HG02571 (cell line): ENCODE measurements around the gene DRD3.

Source experiments
- ATAC-seq: cut with Tn5 transposase; IDR thresholded peaks from one replicate; pipeline ENCODE4 v1.9.1; 2021; ENCODE audit warnings: mild to moderate bottlenecking, moderate library complexity; ENCODE audit not compliant: unreplicated experiment

DRD3 gene

DNA sequence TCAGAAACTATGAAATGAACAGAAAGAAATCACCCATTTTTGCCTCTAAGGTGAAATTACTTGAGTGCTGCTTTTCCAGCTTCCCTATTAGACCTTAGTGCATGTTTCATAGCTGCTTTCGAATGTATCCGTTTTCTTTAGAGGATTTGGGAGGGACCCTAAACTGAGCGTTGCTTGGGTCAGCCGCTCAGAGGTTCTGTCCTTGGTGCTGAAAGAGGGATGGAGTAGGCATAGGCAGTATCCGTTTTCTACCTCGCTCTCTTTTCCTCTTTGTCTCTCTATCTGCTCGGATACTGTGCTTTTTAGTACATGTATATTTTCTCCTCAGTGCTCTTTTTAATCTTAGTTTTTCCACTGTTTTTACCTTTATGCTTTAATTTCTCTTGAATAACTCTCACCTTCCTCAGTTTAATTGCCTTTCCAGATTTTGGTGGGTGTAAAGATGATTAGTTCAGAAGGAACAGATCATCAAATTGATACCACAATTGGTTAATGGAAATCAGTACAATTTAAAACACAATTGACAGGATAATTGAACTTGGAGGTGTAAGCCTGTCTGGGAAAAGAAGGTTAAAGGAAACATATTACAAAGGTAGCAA is at the start of gene DRD3:
DRD3 (minus strand) TSS at position 283 of the 599 bp plus-strand sequence. CDS start 7,060 bp downstream, outside the sequence.
- no peak for ATAC-seq

DNA sequence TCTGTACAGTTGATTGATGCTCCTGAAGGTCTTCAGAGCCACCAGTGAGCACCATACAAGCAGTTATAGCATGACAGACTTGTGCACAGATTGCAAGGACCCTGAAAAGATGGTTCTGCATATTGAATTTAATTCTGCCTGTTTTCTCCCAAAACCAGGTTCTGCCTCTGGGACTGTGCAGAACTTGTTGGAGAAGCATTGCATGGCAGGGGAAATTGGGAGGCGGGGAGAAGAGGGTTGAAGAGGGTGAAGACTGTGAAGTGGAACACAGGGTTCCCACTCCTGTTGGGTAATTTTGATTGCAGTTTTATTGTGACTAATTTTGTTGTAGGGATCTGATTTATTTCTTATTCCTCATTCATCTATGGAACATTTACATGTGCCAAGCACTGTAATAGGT is 48.2 kb upstream of the DRD3 start:
- ATAC-seq: no peak

DNA sequence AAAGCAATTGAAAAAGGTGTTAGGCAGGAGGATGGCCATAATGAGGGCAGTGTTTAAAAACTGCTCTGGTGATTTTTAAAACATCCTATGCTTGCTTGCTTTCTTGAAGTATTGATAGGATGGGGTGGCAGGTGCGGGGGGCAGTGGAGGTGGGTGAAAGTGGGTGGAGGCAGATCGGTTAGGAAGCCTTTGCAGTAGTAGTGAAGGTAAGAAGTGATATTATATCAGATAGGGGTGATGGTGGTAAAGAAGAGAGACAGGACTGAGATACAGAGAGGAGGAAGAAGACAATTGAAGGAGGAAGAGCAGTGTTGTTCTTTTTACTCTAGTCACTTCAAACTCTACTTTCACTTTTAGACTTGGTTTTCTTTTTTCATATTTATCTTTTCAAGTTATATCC is 47.5 kb upstream of the DRD3 start:
- no peak for ATAC-seq

DNA sequence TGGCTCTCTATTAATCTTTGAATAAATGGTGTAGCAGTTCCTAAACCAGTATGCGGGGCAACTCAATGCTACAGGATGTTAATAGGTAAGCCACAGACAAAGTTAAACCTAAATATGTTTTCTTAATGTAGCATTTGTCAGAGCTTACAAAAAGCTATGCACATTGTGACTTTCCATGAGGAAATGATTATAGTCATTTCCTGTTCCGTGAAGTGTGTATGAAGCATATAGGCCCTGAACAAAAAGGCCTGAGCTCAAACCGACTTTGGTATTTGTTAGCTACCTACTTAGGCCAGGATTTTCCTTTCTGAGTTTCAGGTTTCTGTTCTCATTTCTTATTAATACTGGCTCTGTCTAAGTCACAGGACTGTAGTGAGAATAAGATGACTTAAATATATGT is 44.3 kb upstream of the DRD3 start:
- peak; percentile 50 for ATAC-seq

DNA sequence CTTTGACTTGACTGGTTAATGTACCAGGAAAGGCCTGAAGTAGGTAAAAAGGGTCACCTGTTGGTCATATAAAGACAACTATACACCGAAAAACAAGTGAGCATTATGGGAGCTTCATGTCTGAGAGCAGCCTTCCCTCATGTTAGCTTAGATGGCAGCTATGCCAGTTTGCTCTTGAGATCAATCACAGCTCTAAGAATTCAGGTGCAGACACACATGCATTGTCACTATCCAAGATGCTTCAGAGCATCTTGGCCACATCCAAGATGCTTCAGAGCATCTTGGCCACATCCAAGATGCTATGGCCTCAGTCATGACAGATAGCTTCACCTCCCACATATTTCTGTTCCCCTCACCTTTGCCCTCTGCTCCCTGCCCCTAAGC is 43.0 kb upstream of the DRD3 start:
- no peak for ATAC-seq

DNA sequence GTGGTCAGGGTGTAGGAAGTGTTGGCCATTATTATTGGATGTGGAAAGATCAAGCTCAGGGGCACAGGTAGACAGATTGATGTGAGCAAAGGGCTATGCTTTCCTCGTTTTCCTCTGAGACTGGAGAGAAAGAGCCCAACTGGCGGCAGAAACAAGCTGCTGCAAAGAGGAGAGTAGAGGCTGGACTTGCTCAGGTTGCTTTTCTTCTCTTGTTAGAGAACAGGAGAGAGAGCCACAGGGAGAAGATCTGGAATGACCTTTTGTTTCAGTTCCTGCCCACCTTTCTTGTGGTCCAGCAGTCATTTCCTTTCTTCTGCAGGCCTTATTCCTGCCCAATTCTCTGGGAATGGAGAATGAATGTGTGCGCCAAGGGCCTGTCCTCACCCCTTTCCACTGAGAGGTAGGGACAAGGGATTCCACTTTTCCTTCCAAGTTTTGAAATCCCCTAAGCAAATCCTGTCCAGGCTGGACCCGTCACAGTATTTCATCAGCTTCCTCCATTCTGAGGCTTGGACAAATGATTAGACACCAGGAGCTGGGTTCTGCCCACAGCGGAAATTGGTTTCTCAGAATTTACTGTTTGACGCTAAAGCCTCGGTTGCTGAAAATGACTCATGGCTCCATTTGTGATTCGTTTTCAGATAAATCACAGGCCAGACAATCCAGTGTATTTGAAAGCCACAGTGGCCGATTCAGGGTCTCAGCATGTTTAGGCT is 42.5 kb upstream of the DRD3 start:
- no peak for ATAC-seq

DNA sequence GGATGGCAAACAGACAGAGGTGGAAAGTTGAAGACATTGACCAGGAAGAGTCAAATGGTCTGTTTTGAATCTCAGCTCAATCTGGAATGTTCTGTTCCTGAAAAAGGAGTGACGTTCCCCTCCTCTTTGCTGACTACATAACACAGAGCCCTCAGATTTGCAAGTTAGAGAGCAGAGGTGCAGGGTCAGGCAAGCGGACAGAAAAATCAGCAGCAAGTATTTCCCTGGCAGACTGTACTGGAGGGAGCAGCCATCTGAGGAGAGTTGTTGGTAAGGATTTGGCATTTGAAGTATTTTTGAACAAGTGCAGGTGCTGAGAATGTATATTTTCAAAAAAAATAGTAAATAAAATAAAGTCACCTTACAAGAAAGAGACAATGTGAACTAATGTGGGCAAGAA is 40.9 kb upstream of the DRD3 start:
- ATAC-seq: no peak

DNA sequence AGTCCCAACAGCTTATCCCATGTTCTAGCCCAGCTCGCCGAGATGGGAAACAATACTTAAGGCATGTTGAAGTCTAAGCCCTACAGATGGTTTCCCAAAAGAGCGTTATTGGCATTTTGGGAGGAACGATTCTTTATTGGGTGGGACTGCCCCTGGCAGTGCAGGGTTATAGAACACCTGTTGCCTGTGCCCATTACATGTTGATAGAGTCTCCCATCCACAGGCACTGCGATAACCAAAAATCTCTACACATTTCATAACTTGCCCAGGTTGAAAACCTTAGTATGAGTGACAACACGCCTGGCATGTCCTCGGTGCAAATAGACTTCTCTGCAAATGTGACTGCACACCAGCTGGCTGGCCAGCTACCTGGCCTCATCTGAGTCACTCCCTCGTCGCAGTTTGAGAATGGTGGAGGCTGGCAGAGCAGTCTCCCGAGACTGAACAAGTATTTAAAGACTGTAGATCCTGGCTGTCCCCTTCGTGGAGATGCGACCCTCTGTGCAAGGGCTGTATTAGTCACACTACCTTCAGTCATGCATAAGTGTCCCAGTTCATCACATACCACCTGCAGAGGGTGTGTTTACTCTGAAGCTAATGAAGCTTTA is 39.8 kb upstream of the DRD3 start:
- no peak for ATAC-seq

DNA sequence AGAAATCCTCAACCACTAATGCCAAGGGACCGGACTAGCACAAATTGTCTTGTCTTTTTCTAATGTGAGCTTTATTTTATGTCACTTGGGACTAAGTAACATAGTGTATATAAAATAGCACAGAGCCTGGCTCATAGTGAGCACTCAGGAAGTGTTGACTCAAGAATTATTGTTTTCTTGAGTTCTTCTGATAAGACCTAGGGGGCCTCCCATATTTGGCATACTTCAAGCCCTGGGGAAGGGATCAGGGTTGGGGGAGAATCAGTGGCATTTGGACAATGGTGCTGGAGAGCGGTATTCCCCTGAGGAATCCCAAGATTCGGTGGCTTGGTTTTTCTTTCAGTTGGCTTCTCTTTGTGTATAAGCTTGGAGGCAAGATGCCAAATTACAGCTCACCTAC is 39.2 kb upstream of the DRD3 start:
- no peak for ATAC-seq

DNA sequence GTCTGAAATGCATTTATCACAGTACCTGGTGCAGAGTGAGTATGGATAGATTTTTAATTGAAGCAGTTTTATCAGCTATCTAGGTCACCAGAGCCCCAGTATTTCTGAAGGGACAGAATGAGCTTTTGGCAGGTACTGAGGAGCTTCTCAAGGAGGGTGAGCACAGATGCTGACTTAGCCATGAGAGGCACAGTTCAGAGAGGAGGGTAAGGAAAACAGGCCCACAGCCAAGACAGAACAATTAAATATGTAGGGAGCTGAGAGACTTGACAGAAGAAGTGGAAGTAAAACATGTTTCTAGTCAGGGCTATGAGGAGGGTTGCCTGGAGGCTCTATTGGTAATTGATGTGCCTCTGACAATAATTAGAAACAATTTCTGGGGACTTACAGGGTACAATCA is 38.4 kb upstream of the DRD3 start:
- no peak for ATAC-seq

DNA sequence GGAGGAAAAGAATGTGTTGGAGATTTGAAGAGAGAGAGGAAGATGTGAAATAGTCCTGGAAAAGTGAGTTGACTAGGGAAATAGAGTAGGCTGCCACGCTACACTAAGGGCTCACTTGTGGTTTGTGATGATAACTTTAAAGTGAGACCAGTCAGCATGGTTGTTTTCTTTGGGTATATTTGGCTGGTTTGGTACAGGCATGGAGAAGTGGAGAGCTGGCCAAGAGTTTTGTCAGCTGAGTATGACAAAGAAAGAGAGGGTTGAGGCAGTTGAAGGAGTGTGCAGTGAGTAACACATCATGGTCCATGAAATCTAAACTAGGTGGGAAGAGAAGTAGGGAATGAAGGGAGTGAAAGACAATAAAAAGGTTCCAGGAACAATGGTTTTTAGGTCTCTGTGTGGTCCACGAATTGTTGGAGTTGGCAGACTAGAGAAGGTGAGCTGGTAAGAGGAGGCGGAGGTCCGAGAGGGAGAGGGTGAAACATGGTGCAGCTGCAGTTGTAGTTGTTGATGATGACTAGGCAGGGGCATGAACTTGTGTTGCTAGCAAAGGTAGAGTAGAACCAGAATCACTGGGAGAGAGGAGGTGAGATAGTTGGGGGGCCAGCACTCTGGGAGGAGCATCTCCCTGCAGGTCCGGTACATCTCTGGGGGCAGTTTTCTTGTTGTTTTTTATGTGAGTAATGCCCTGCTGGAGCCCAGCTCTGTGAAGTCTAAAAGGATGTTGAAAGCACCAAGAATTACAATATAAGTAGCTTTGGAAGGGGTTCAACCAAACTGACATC is 37.5 kb upstream of the DRD3 start:
- ATAC-seq: no peak

DNA sequence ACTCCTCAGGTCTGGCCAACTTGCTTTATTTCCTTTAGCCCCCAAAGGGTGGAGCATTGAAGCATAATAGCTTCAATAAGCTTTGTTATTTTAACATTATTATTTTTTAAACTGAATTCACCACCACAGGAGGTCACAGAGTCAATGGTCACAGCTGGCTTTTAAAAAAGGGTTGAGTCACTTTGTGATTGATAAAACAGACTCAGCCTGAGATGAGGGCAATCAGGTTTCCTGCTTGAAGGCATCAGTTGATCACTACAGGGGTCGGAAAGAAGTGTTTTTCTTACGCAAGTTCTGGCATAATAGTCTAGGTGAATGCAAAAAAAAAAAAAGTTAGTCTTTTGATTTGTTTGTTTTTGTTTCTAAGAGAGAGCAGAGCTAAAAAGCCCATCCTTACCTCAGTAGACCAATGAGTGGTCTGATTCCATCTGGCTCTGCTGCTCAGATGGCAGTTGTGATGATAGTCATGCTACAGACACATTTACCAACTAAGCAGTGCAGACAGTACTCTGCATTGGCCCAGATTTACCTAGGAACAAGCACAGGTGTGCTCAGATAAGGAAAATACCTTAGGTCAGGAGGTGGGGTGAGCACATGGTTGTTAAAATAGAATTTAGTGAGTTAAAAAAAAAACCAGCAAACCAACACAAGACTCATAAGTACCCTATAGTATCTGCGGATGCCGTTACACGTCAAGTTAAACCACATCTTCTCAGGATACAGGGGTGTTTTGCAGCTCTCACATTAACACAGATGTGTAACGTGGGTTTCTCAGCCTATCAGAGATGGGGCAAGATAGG is 35.9 kb upstream of the DRD3 start:
- no peak for ATAC-seq

DNA sequence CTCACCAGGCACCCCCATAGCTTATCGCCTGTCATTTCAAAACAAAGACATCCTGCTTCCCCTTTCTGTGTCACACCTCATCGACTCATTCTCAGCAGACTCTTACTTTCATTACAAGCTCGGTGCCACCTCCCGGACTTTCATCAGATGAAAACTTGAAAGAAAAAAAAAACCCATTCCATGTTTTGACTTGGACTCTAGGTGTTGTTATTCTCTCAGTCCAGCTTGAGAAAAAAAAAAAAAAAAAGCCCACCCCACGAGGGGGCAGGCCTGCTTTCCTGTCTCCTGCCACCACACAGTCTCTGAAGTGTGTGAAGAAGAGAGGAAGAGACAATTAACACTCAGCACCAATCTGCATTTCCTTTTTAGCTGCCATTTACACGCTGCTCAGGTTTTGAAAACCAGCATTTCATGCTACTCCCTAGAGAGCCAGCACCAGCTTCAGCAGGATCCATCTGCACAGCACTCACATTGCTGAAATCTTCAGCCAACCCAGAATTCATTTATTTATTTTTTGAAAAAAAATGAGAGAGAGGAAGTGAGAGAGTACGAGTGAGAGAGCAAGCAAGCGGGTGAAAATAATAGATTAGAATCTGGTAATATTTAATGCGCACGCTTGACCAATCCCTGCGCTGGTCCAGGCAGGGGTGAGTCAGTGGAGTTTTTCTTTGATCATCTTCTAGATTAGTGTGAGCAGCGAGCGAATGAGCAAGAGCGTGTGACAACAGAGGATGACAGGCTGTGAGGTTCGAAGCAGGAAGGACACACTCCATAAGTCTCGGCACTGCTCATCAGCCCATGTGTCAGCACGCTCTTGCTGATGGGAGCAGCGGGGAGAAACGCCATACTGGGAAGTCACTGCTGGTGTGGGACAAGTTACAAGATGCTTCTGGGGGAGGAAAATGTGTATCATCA is 35.0 kb upstream of the DRD3 start:
- peak; percentile 89 for ATAC-seq

DNA sequence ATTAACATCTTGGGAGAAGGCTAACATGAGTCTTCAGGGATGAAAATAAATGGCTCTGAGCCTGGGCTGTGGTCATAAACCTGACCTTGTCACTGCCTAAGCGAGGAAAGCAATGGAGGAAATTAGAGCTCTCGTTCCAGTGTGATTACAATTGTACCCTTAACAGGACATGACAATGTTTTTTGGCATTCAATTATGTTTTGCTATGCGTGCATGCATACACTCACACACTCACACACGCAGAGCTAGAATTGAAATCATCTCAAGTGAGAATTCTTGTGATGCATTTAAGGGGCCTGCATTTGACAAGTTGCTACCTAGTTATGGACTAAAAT is 34.4 kb upstream of the DRD3 start:
- no peak for ATAC-seq

DNA sequence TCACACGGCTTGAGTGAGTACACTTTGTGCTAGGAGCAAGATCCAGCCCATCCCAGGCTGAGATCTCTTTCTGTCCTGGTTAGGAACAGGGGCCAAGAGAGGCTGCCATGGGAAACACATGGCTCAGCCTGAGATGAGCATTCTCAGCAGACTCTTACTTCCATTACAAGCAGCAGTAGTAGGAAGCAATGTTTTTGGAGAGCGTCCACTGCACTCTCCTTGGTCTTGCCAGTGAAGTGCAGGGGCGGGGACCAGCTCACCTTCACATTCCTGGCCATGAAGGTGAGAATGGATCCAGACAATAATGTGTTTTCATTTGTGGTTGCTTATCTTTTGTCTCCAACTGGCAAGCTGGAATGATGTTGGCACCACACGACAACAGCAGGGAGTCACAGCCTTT is 33.8 kb upstream of the DRD3 start:
- ATAC-seq: no peak

DNA sequence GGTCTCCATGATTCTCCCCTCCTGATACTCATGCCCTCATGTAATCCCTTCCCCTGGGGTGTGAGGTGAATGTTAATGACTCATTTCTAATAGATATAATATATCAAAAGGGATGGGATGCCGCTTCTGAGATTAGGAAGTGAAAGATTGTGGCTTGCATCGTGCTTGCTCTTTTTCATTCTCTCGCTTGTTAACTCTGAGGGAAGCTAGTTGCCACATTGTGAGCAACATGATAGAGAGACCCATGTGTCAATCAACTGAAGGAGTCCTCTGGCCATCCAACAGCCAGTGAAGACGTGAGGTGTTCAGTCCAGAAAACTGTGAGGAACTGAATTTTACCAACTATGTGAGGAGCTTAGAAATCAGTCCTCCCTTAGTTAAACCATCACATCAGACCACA is 28.9 kb upstream of the DRD3 start:
- ATAC-seq: no peak

DNA sequence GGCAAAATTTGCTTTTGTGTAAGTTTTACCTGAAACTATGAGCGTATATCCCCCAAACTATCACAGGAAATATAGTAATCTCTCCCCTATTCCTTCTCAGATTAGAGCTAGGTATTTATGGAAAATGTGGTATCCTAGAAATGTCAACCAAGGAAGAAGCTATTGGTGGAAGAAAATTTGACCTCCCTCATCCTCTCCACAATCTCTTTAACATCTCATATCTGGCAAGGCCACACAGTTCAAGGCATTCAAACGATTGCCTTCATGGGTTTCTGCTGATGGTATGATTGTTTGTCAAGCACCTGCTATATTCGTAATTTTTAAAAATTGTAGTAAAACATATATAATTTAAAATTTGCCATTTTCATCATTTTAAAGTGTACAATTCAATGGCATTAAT is 27.5 kb upstream of the DRD3 start:
- no peak for ATAC-seq

DNA sequence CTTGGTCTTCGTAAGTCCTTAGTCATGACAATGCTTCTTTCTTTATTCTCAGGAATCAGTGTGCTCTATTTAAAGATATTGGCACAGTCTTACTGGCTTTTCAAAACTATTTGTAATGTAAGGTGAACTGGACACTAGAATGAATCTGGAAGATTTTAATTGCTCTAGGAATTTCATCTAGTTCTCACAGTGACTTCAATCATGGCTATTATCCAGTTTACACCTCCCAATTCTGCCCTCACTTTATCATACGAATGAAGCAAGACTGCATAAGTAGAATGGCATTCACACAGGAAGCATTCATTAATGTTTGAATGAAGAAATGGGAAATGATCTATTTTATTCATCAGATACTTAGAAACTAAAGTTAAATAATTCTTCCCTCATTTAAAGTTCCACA is 26.7 kb upstream of the DRD3 start:
- ATAC-seq: no peak

DNA sequence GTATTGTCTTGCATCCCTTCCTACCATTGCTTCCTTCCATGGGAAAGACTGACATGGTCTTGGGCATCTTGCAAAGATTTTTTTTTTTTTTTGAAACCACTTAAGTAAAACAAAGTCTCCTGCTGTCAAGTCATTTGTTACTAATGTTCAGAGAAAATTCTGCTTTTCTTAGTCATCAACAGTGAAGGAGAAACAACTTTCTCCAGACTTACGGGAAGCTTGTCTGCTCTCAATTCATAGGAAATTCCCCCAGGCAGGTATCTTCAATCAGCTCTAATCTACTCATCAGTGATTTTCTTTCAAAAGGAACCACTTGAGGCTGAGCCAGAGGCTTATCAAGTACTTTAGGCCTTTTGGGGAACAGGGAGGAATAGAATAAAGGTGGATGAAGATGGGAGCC is 15.9 kb upstream of the DRD3 start:
- ATAC-seq: no peak

DNA sequence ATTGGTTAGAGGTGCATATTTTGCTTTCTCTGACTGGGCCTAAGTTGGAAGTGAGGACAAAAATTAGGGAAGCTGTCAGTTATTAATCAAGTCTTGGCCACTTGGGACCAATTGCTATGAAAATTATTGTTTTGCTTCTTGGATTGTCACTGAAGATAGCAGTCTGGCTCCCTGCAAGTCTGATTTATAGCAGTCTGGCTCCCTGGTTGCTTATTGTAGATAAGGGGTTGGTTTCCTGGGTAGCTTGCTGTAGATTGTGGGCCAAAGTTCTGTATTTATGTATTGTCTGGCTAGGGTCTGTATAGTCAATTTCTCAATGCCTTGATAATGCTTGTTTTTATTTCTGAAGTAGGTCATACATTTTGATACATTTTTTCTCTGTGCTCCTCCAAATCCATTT is 13.3 kb upstream of the DRD3 start:
- no peak for ATAC-seq
